A673 (cell line): ENCODE data around the gene CTNNA2. TPM values are rescaled to one million over a fixed set of nuclear protein-coding genes. Genes with fewer than 3 reads are reported as not detected.

ENCODE experiments used
- BruUV-seq: library from RNA; stranded (reverse); fragments of 400-500 nt; replicated peaks from 2 replicates; lab custom pipeline; 2021; lab: Mats Ljungman, UMichigan
- CTCF ChIA-PET: fragments of 300-600 bp; sonication (Branson Sonifier 250); formaldehyde crosslinking; loops from one replicate; lab custom pipeline; 2022; ENCODE audit warnings: antibody characterized with exemption; lab: Charles Lee
- POLR2A ChIA-PET: fragments of 300-600 bp; sonication (Branson Sonifier 250); formaldehyde crosslinking; loops from one replicate; lab custom pipeline; 2022; ENCODE audit warnings: antibody characterized with exemption; ENCODE audit not compliant: low non-redundant PET; lab: Charles Lee
- DNase-seq: peaks from one replicate; pipeline ENCODE4 v3.0.0-alpha.2; 2015; ENCODE audit warnings: low spot score
- H3K27ac ChIP-seq: fragments of 200-600 bp; sonication (generic); 2 replicates; pipeline ENCODE4 v1.5.1; 2016; ENCODE audit warnings: mixed run types, low read depth, mild to moderate bottlenecking, mixed read lengths, antibody characterized with exemption, low read length; ENCODE audit not compliant: poor library complexity, severe bottlenecking
- H3K27me3 ChIP-seq: fragments of 200-600 bp; sonication (generic); replicated peaks from 2 replicates; pipeline ENCODE4 v1.6.1; 2017; ENCODE audit warnings: mixed run types, low read depth, mild to moderate bottlenecking, mixed read lengths, antibody characterized with exemption, low read length; ENCODE audit not compliant: insufficient read depth, poor library complexity
- H3K36me3 ChIP-seq: fragments of 200-600 bp; sonication (generic); 2 replicates; pipeline ENCODE4 v1.6.1; 2016; ENCODE audit warnings: mixed run types, mild to moderate bottlenecking, mixed read lengths, antibody characterized with exemption, low read length; ENCODE audit not compliant: insufficient read depth, poor library complexity, severe bottlenecking
- H3K4me1 ChIP-seq: fragments of 200-600 bp; sonication (generic); 2 replicates; pipeline ENCODE4 v1.6.1; 2017; ENCODE audit warnings: mixed run types, mild to moderate bottlenecking, mixed read lengths, antibody characterized with exemption, low read length; ENCODE audit not compliant: insufficient read depth, poor library complexity, severe bottlenecking
- H3K4me3 ChIP-seq: fragments of 200-600 bp; sonication (generic); 2 replicates; pipeline ENCODE4 v1.5.1; 2016; ENCODE audit warnings: low read depth, mixed run types, mild to moderate bottlenecking, mixed read lengths, low read length; ENCODE audit not compliant: poor library complexity, severe bottlenecking
- H3K9me3 ChIP-seq: fragments of 200-600 bp; sonication (generic); 2 replicates; pipeline ENCODE4 v1.6.1; 2016; ENCODE audit warnings: mixed run types, low read depth, mild to moderate bottlenecking, mixed read lengths, antibody characterized with exemption, low read length; ENCODE audit not compliant: poor library complexity, severe bottlenecking
- EZH2 ChIP-seq: fragments of 200-600 bp; sonication (generic); IDR thresholded peaks from 2 replicates; pipeline ENCODE4 v1.6.1; 2017; ENCODE audit warnings: borderline replicate concordance, low read depth, mild to moderate bottlenecking, mixed read lengths, antibody characterized with exemption, low read length; ENCODE audit not compliant: poor library complexity, severe bottlenecking
- intact Hi-C: fragments of 100-400 bp; cut with micrococcal nuclease; formaldehyde crosslinking; loops from one replicate; pipeline ENCODE4 v1.10.0; 2022; ENCODE audit not compliant: unreplicated experiment
- total RNA-seq: library from RNA; stranded (reverse); gene quantifications from 2 replicates; pipeline ENCODE4 v1.2.3, GENCODE V29; 2021
- TF ChIP-seq, protein P1 (sequence below): fragments of 300-800, 200-600 bp; sonication (generic); conservative IDR thresholded peaks from 2 replicates; pipeline ENCODE4 v1.5.1; 2017; ENCODE audit warnings: low read depth, mild to moderate bottlenecking, antibody characterized with exemption, low read length, moderate library complexity, mixed read lengths

CTNNA2 gene
- total RNA-seq, 1 experiment from 2014 or later, result not detected

DNA sequence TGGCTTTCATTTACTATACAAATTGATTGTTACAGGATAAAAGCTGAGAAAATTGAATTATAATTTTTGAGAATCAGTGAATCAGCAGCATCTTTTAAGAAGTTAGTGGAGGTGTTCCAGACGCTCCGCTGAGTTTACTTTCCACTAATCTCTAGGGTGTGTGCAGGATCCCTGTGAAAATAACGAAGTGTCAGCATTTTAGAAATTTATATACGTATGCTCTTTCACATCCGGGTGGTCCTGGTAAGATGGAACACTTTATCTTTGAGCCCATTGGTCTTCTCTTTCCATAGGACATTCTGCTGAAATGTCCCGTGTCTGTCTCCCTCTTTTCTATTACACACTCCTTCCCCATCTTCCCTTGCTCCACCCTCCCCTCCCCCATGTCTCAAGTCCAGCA is 1060.3 kb downstream of the CTNNA2 start:
- DNase-seq, result no peak
- Histone ChIP-seq H3K4me3 (no peak overlapping the region), H3K9me3 (peaks cover 6% of the 10 kb centered on the region), H3K27me3 (no peaks in the 10 kb centered on the region), H3K27ac (no peak overlapping the region), H3K36me3 (no peaks in the 10 kb centered on the region), H3K4me1 (no peaks in the 10 kb centered on the region)
- CTCF ChIA-PET, result no interaction called here
- intact Hi-C loops, result no loop called here
- BruUV-seq, result no TSS peak
- POLR2A ChIA-PET, result no interaction called here
- TF ChIP-seq, protein P1, sequence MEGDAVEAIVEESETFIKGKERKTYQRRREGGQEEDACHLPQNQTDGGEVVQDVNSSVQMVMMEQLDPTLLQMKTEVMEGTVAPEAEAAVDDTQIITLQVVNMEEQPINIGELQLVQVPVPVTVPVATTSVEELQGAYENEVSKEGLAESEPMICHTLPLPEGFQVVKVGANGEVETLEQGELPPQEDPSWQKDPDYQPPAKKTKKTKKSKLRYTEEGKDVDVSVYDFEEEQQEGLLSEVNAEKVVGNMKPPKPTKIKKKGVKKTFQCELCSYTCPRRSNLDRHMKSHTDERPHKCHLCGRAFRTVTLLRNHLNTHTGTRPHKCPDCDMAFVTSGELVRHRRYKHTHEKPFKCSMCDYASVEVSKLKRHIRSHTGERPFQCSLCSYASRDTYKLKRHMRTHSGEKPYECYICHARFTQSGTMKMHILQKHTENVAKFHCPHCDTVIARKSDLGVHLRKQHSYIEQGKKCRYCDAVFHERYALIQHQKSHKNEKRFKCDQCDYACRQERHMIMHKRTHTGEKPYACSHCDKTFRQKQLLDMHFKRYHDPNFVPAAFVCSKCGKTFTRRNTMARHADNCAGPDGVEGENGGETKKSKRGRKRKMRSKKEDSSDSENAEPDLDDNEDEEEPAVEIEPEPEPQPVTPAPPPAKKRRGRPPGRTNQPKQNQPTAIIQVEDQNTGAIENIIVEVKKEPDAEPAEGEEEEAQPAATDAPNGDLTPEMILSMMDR, result no peak
- no peak for TF ChIP-seq EZH2

DNA sequence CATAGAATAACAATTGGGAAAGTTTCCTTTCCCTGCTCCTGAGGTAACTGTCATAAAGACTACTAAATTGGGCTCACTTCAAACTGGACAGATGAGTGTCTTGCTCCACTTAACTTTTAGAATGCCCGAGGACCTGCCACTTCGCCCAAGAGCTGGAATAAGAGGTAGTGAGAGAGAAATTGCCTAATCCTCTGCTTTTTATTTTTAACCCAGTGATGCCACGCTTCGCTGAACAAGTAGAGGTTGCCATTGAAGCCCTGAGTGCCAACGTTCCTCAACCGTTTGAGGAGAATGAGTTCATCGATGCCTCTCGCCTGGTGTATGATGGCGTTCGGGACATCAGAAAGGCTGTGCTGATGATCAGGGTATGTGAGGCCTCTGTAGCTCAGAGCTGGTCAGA is 1061.1 kb downstream of the CTNNA2 start:
- BruUV-seq, result no TSS peak
- POLR2A ChIA-PET, result no interaction called here
- CTCF ChIA-PET, result no interaction called here

GRCh38 chr2:80579756-80580155 is 1066.9 kb downstream of the CTNNA2 start:
- H3K27ac ChIP-seq, result no peak overlapping the region
- no peak for DNase-seq
- no peak for TF ChIP-seq EZH2
- TF ChIP-seq, protein P1, result no peak
- no peak overlapping the region for H3K4me3 ChIP-seq
- no peaks in the 10 kb centered on the region for H3K36me3 ChIP-seq
- BruUV-seq, result no TSS peak
- H3K27me3 ChIP-seq, result no peaks in the 10 kb centered on the region
- peaks cover 6% of the 10 kb centered on the region for H3K9me3 ChIP-seq
- POLR2A ChIA-PET, result no interaction called here
- H3K4me1 ChIP-seq, result no peaks in the 10 kb centered on the region
- intact Hi-C loops, result no loop called here
- CTCF ChIA-PET, result no interaction called here

More for the DNA sequence above, 1061.1 kb downstream of the CTNNA2 start:
- no peaks in the 10 kb centered on the region for H3K27me3 ChIP-seq
- intact Hi-C loops, result no loop called here
- TF ChIP-seq EZH2, result no peak
- TF ChIP-seq, protein P1, result no peak
- H3K4me3 ChIP-seq, result no peak overlapping the region
- H3K27ac ChIP-seq, result no peak overlapping the region
- H3K36me3 ChIP-seq, result no peaks in the 10 kb centered on the region
- DNase-seq, result no peak
- H3K9me3 ChIP-seq, result peaks cover 6% of the 10 kb centered on the region
- H3K4me1 ChIP-seq, result no peaks in the 10 kb centered on the region
